Gastroesophageal sphincter (tissue), 3 donors: Measurements from ENCODE around the gene AKTIP.

Source experiments
- POLR2AphosphoS5 ChIP-seq: sonication (generic); formaldehyde crosslinking; IDR thresholded peaks from one replicate; pipeline ENCODE4 v1.6.1; 2017; ENCODE audit warnings: antibody characterized with exemption
- TF ChIP-seq, protein P1 (sequence below), 4 experiments: fragments of 200-600 bp in 2 of 4; fragments of 450-650 bp in 2 of 4; sonication (generic) in 1 of 4; IDR thresholded peaks; one replicate each; pipeline ENCODE4 v1.5.1; 2017 to 2019; ENCODE audit warnings: antibody characterized with exemption in 4 of 4, mild to moderate bottlenecking in 2 of 4, moderate library complexity in 2 of 4

DNA sequence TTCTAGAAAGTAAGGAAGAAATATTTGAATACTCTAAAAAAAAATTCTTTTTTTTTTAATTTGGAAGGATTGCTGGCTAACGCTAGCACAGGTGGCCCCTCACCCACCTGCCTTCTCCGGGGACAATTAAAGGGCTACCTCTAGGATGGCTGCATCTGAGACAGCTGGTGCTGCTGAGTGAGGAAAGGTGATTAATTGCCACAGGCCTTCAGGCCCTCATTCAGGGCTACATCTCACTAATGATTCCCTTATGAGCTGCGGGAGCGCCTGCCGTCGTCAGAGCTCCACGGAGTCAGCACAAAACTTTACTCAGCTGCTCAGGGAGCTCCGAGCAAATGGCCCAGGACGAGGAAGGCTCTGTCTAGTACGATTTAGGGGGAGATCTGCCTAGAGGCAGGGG, 27.0 kb upstream of the AKTIP start:
- TF ChIP-seq, protein P1, sequence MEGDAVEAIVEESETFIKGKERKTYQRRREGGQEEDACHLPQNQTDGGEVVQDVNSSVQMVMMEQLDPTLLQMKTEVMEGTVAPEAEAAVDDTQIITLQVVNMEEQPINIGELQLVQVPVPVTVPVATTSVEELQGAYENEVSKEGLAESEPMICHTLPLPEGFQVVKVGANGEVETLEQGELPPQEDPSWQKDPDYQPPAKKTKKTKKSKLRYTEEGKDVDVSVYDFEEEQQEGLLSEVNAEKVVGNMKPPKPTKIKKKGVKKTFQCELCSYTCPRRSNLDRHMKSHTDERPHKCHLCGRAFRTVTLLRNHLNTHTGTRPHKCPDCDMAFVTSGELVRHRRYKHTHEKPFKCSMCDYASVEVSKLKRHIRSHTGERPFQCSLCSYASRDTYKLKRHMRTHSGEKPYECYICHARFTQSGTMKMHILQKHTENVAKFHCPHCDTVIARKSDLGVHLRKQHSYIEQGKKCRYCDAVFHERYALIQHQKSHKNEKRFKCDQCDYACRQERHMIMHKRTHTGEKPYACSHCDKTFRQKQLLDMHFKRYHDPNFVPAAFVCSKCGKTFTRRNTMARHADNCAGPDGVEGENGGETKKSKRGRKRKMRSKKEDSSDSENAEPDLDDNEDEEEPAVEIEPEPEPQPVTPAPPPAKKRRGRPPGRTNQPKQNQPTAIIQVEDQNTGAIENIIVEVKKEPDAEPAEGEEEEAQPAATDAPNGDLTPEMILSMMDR (IDR thresholded peaks at IDR 0.05), result no peak
- TF ChIP-seq POLR2AphosphoS5, result no peak
